Neural progenitor cell (in vitro differentiated cells): ENCODE measurements around the gene FOLR2.
"Not testable (repeated sequence)": the region's sequence is repeated elsewhere in the genome, so short reads cannot be mapped to it uniquely, and the experiment has no call there.

ENCODE experiments used
- EZH2 ChIP-seq: fragments of 200-600 bp; sonication (generic); IDR thresholded peaks from 2 replicates; pipeline ENCODE4 v1.6.1; 2017; ENCODE audit warnings: antibody characterized with exemption, mild to moderate bottlenecking, moderate library complexity
- TF ChIP-seq, protein P1 (sequence below): fragments of 200-600 bp; sonication (generic); IDR thresholded peaks from 2 replicates; pipeline ENCODE4 v1.5.1; 2017; ENCODE audit warnings: antibody characterized with exemption, mild to moderate bottlenecking

DNA sequence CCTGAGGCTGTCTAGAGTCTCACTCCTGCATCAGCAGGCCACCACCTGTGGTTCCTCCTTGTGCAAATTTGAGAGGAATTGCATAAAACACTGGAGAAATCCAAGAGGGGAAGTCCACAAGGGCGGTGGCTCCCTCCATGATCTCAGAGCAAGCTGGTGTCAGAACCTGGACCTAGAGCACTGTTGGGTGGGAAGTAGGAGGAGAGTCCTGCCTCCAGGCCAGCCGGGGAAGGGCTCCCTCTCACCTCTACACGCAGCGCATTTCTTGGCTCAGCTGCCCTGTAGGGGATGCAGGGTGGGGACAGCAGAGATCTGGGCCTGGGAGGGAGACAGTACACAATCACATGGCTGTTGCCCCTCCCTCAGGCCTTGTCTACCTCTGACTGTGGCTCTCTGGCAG, 44.6 kb upstream of the FOLR2 start:
- TF ChIP-seq, protein P1, sequence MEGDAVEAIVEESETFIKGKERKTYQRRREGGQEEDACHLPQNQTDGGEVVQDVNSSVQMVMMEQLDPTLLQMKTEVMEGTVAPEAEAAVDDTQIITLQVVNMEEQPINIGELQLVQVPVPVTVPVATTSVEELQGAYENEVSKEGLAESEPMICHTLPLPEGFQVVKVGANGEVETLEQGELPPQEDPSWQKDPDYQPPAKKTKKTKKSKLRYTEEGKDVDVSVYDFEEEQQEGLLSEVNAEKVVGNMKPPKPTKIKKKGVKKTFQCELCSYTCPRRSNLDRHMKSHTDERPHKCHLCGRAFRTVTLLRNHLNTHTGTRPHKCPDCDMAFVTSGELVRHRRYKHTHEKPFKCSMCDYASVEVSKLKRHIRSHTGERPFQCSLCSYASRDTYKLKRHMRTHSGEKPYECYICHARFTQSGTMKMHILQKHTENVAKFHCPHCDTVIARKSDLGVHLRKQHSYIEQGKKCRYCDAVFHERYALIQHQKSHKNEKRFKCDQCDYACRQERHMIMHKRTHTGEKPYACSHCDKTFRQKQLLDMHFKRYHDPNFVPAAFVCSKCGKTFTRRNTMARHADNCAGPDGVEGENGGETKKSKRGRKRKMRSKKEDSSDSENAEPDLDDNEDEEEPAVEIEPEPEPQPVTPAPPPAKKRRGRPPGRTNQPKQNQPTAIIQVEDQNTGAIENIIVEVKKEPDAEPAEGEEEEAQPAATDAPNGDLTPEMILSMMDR, result not testable (repeated sequence)
- TF ChIP-seq EZH2, result not testable (repeated sequence)
